SK-N-SH treated with all-trans-retinoic acid at 6 μM for 48 hours (cell line): ENCODE measurements around the gene TMEFF2.

ENCODE experiments used
- ARNTL ChIP-seq: fragments of 450-650 bp; formaldehyde crosslinking; IDR thresholded peaks from 2 replicates; pipeline ENCODE4 v1.5.0; 2020; ENCODE audit warnings: low read depth, mild to moderate bottlenecking, moderate library complexity, borderline replicate concordance
- OSR1 ChIP-seq: fragments of 250-450 bp; sonication (Bioruptor Pico); IDR thresholded peaks from 2 replicates; pipeline ENCODE4 v1.8.0; 2022; ENCODE audit warnings: moderate library complexity, mild to moderate bottlenecking, inconsistent platforms
- PATZ1 ChIP-seq: fragments of 250-450 bp; sonication (Bioruptor Pico); IDR thresholded peaks from 2 replicates; pipeline ENCODE4 v1.8.0; 2020; ENCODE audit warnings: mild to moderate bottlenecking, moderate library complexity, borderline replicate concordance
- SNAI2 ChIP-seq: fragments of 250-450 bp; sonication (Bioruptor Pico); IDR thresholded peaks from 2 replicates; pipeline ENCODE4 v1.5.0; 2020; ENCODE audit warnings: mild to moderate bottlenecking, moderate library complexity
- TCF4 ChIP-seq: fragments of 250-450 bp; sonication (Bioruptor Pico); IDR thresholded peaks from 2 replicates; pipeline ENCODE4 v1.8.0; 2021; ENCODE audit warnings: mild to moderate bottlenecking, moderate library complexity, borderline replicate concordance
- TSHZ2 ChIP-seq: fragments of 250-450 bp; sonication (Bioruptor Pico); IDR thresholded peaks from 2 replicates; pipeline ENCODE4 v1.5.0; 2020; ENCODE audit warnings: mild to moderate bottlenecking, moderate library complexity
- ZC3H10 ChIP-seq: fragments of 250-450 bp; sonication (Bioruptor Pico); IDR thresholded peaks from 2 replicates; pipeline ENCODE4 v1.5.1; 2021; ENCODE audit warnings: mild to moderate bottlenecking, moderate library complexity
- ZFP30 ChIP-seq: fragments of 450-650 bp; formaldehyde crosslinking; IDR thresholded peaks from 2 replicates; pipeline ENCODE4 v1.5.0; 2022; ENCODE audit warnings: mild to moderate bottlenecking, moderate library complexity
- ZNF8 ChIP-seq: fragments of 450-650 bp; formaldehyde crosslinking; IDR thresholded peaks from 2 replicates; pipeline ENCODE4 v1.5.0; 2020; ENCODE audit warnings: mild to moderate bottlenecking, moderate library complexity

GRCh38 chr2:191917967-191918651 is 276.6 kb downstream of the TMEFF2 start:
- TF ChIP-seq PATZ1 (CRISPR knock-in tag) = no peak
- no peak for TF ChIP-seq ZFP30 (CRISPR knock-in tag)
- no peak for TF ChIP-seq TSHZ2 (CRISPR knock-in tag)
- TF ChIP-seq OSR1 (CRISPR knock-in tag) = no peak
- TF ChIP-seq ARNTL (CRISPR knock-in tag) = no peak
- TF ChIP-seq SNAI2 = no peak
- TF ChIP-seq ZC3H10 (CRISPR knock-in tag) = no peak
- TF ChIP-seq ZNF8 (CRISPR knock-in tag) = no peak
- peak; percentile 31; the same call in 1 of the 2 replicates for TF ChIP-seq TCF4 (CRISPR knock-in tag)
